ENCODE results near the gene GALNT9. TPM values are rescaled to one million over a fixed set of nuclear protein-coding genes. Genes with fewer than 3 reads are reported as not detected.
A peak's percentile ranks its signal among the peaks of the same experiment; 100 is the strongest.
"Not testable (repeated sequence)": the region's sequence is repeated elsewhere in the genome, so short reads cannot be mapped to it uniquely, and the experiment has no call there.

Gene GALNT9
- total and polyA plus RNA-seq, 4 experiments from 2014 or later = 0.61 TPM; not detected in 3

GRCh38 chr12:132309596-132310086, 19.7 kb downstream of the GALNT9 start:
- H3K27me3 Mint-ChIP-seq = peaks cover 1 to 3% of the 10 kb centered on the region in 2 donors
- H3K27me3 ChIP-seq (ENCODE audit: insufficient read depth, low read length) = no peaks in the 10 kb centered on the region
- H3K4me3 ChIP-seq (ENCODE audit: low read length in 2 of 2) = no peak overlapping the region
- DNase-seq = no peak
- peaks cover 0 to 5% of the 10 kb centered on the region in 2 donors for H3K9me3 ChIP-seq (ENCODE audit: control insufficient read depth in 1 of 2, low read length in 2 of 2)
- peaks cover 0 to 1% of the 10 kb centered on the region in 2 donors for H3K36me3 Mint-ChIP-seq
- H3K4me1 Mint-ChIP-seq = no peaks in the 10 kb centered on the region
- peaks cover 0 to 42% (median 17%) of the 10 kb centered on the region in 8 donors for H3K9me3 Mint-ChIP-seq
- POLR2A ChIA-PET (ENCODE audit: partially characterized antibody) = no interaction called here
- H3K4me3 Mint-ChIP-seq = no peak overlapping the region
- H3K27ac Mint-ChIP-seq = peak overlapping the region in 1 of 7 donors; percentile 77
- H3K27ac ChIP-seq (ENCODE audit: low read depth, low read length) = no peak overlapping the region
- CTCF ChIA-PET (ENCODE audit: partially characterized antibody) = no interaction called here
- H3K4me1 ChIP-seq (ENCODE audit: insufficient read depth, low read length) = no peaks in the 10 kb centered on the region
- H3K36me3 ChIP-seq (ENCODE audit: insufficient read depth, low read length) = no peaks in the 10 kb centered on the region
- intact Hi-C loops (cut with micrococcal nuclease) = no loop called here

- no peak overlapping the region for H3K4me3 ChIP-seq (ENCODE audit: low read length in 2 of 2)
- DNase-seq = no peak
- H3K4me3 Mint-ChIP-seq = no peak overlapping the region
- no peak overlapping the region for H3K27ac ChIP-seq (ENCODE audit: low read depth, low read length)
- H3K27ac Mint-ChIP-seq = peak overlapping the region in 1 of 7 donors; percentile 77
- intact Hi-C loops (cut with micrococcal nuclease) = no loop called here
- ChIA-PET CTCF (ENCODE audit: partially characterized antibody) (no interaction called here), POLR2A (ENCODE audit: partially characterized antibody) (no interaction called here)
- H3K9me3 Mint-ChIP-seq = peaks cover 0 to 40% (median 17%) of the 10 kb centered on the region in 8 donors
- H3K4me1 Mint-ChIP-seq = no peaks in the 10 kb centered on the region
- H3K9me3 ChIP-seq (ENCODE audit: control insufficient read depth in 1 of 2, low read length in 2 of 2) = peaks cover 0 to 5% of the 10 kb centered on the region in 2 donors
- H3K4me1 ChIP-seq (ENCODE audit: insufficient read depth, low read length) = no peaks in the 10 kb centered on the region
- no peaks in the 10 kb centered on the region for H3K27me3 ChIP-seq (ENCODE audit: insufficient read depth, low read length)
- peaks cover 0 to 1% of the 10 kb centered on the region in 2 donors for H3K36me3 Mint-ChIP-seq
- no peaks in the 10 kb centered on the region for H3K36me3 ChIP-seq (ENCODE audit: insufficient read depth, low read length)
- peaks cover 1 to 2% of the 10 kb centered on the region in 2 donors for H3K27me3 Mint-ChIP-seq
These were observed 20.4 kb downstream of the GALNT9 start for GRCh38 chr12:132308853-132309595.

GRCh38 chr12:132307976-132308852, 21.2 kb downstream of the GALNT9 start:
- peaks cover 0 to 5% of the 10 kb centered on the region in 2 donors for H3K9me3 ChIP-seq (ENCODE audit: control insufficient read depth in 1 of 2, low read length in 2 of 2)
- no peak for DNase-seq
- Mint-ChIP-seq H3K27me3 (peaks cover 1 to 2% of the 10 kb centered on the region in 2 donors), H3K4me1 (no peaks in the 10 kb centered on the region), H3K9me3 (peaks cover 0 to 40% (median 17%) of the 10 kb centered on the region in 8 donors), H3K4me3 (no peak overlapping the region), H3K27ac (no peak overlapping the region), H3K36me3 (peaks cover 0 to 1% of the 10 kb centered on the region in 2 donors)
- no peak overlapping the region for H3K4me3 ChIP-seq (ENCODE audit: low read length in 2 of 2)
- no peaks in the 10 kb centered on the region for H3K27me3 ChIP-seq (ENCODE audit: insufficient read depth, low read length)
- POLR2A ChIA-PET (ENCODE audit: partially characterized antibody) = no interaction called here
- no peak overlapping the region for H3K27ac ChIP-seq (ENCODE audit: low read depth, low read length)
- intact Hi-C loops (cut with micrococcal nuclease) = no loop called here
- H3K36me3 ChIP-seq (ENCODE audit: insufficient read depth, low read length) = no peaks in the 10 kb centered on the region
- no peaks in the 10 kb centered on the region for H3K4me1 ChIP-seq (ENCODE audit: insufficient read depth, low read length)
- CTCF ChIA-PET (ENCODE audit: partially characterized antibody) = no interaction called here

GRCh38 chr12:132306885-132307191, 22.6 kb downstream of the GALNT9 start:
- H3K36me3 ChIP-seq (ENCODE audit: insufficient read depth, low read length) = no peaks in the 10 kb centered on the region
- no peaks in the 10 kb centered on the region for H3K4me1 Mint-ChIP-seq
- ChIA-PET POLR2A (ENCODE audit: partially characterized antibody) (no interaction called here), CTCF (ENCODE audit: partially characterized antibody) (no interaction called here)
- H3K27me3 Mint-ChIP-seq = peaks cover 1 to 2% of the 10 kb centered on the region in 2 donors
- DNase-seq = no peak
- H3K36me3 Mint-ChIP-seq = no peaks in the 10 kb centered on the region
- intact Hi-C loops (cut with micrococcal nuclease) = no loop called here
- H3K9me3 Mint-ChIP-seq = peaks cover 0 to 30% (median 11%) of the 10 kb centered on the region in 8 donors
- no peak overlapping the region for H3K4me3 Mint-ChIP-seq
- H3K9me3 ChIP-seq (ENCODE audit: control insufficient read depth in 1 of 2, low read length in 2 of 2) = no peaks in the 10 kb centered on the region
- H3K4me1 ChIP-seq (ENCODE audit: insufficient read depth, low read length) = no peaks in the 10 kb centered on the region
- H3K4me3 ChIP-seq (ENCODE audit: low read length in 2 of 2) = no peak overlapping the region
- H3K27ac Mint-ChIP-seq = no peak overlapping the region
- no peak overlapping the region for H3K27ac ChIP-seq (ENCODE audit: low read depth, low read length)
- no peaks in the 10 kb centered on the region for H3K27me3 ChIP-seq (ENCODE audit: insufficient read depth, low read length)

- intact Hi-C loops (cut with micrococcal nuclease) = no loop called here
These were observed 23.2 kb downstream of the GALNT9 start for GRCh38 chr12:132305991-132306884.

GRCh38 chr12:132305560-132305966, 23.8 kb downstream of the GALNT9 start:
- Mint-ChIP-seq H3K27ac (no peak overlapping the region), H3K27me3 (peaks cover 1 to 2% of the 10 kb centered on the region in 2 donors), H3K4me1 (no peaks in the 10 kb centered on the region), H3K4me3 (no peak overlapping the region), H3K36me3 (no peaks in the 10 kb centered on the region), H3K9me3 (peaks cover 0 to 18% (median 0%) of the 10 kb centered on the region in 8 donors)
- no peaks in the 10 kb centered on the region for H3K36me3 ChIP-seq (ENCODE audit: insufficient read depth, low read length)
- H3K9me3 ChIP-seq (ENCODE audit: control insufficient read depth in 1 of 2, low read length in 2 of 2) = no peaks in the 10 kb centered on the region
- H3K4me3 ChIP-seq (ENCODE audit: low read length in 2 of 2) = no peak overlapping the region
- H3K27me3 ChIP-seq (ENCODE audit: insufficient read depth, low read length) = no peaks in the 10 kb centered on the region
- no peaks in the 10 kb centered on the region for H3K4me1 ChIP-seq (ENCODE audit: insufficient read depth, low read length)
- intact Hi-C loops (cut with micrococcal nuclease) = no loop called here
- DNase-seq = no peak
- ChIA-PET POLR2A (ENCODE audit: partially characterized antibody) (no interaction called here), CTCF (ENCODE audit: partially characterized antibody) (no interaction called here)
- no peak overlapping the region for H3K27ac ChIP-seq (ENCODE audit: low read depth, low read length)

More at GRCh38 chr12:132305991-132306884, 23.2 kb downstream of the GALNT9 start:
- peaks cover 0 to 24% (median 5%) of the 10 kb centered on the region in 8 donors for H3K9me3 Mint-ChIP-seq
- ChIA-PET CTCF (ENCODE audit: partially characterized antibody) (no interaction called here), POLR2A (ENCODE audit: partially characterized antibody) (no interaction called here)
- no peaks in the 10 kb centered on the region for H3K4me1 ChIP-seq (ENCODE audit: insufficient read depth, low read length)
- H3K36me3 Mint-ChIP-seq = no peaks in the 10 kb centered on the region
- no peak for DNase-seq
- H3K36me3 ChIP-seq (ENCODE audit: insufficient read depth, low read length) = no peaks in the 10 kb centered on the region
- H3K27me3 ChIP-seq (ENCODE audit: insufficient read depth, low read length) = no peaks in the 10 kb centered on the region
- H3K27ac Mint-ChIP-seq = no peak overlapping the region
- H3K4me3 Mint-ChIP-seq = no peak overlapping the region
- H3K4me3 ChIP-seq (ENCODE audit: low read length in 2 of 2) = no peak overlapping the region
- peaks cover 1 to 2% of the 10 kb centered on the region in 2 donors for H3K27me3 Mint-ChIP-seq
- H3K4me1 Mint-ChIP-seq = no peaks in the 10 kb centered on the region
- no peak overlapping the region for H3K27ac ChIP-seq (ENCODE audit: low read depth, low read length)
- no peaks in the 10 kb centered on the region for H3K9me3 ChIP-seq (ENCODE audit: control insufficient read depth in 1 of 2, low read length in 2 of 2)

- CTCF ChIA-PET (ENCODE audit: partially characterized antibody); H3K9me3 ChIP-seq (ENCODE audit: control insufficient read depth in 1 of 2, low read length in 2 of 2); H3K27ac ChIP-seq (ENCODE audit: low read depth, low read length); H3K4me3 Mint-ChIP-seq; H3K36me3 ChIP-seq (ENCODE audit: insufficient read depth, low read length); H3K4me1 Mint-ChIP-seq; H3K27me3 ChIP-seq (ENCODE audit: insufficient read depth, low read length); H3K4me3 ChIP-seq (ENCODE audit: low read length in 2 of 2); POLR2A ChIA-PET (ENCODE audit: partially characterized antibody); H3K27ac Mint-ChIP-seq; H3K27me3 Mint-ChIP-seq; intact Hi-C loops (cut with micrococcal nuclease); H3K4me1 ChIP-seq (ENCODE audit: insufficient read depth, low read length); H3K36me3 Mint-ChIP-seq; DNase-seq: not testable (repeated sequence)
- H3K9me3 Mint-ChIP-seq = peaks cover 0 to 11% (median 0%) of the 10 kb centered on the region in 8 donors
These were observed 24.5 kb downstream of the GALNT9 start for GRCh38 chr12:132304866-132305265.

Measured in CD4-positive, alpha-beta memory T cell (primary cell).